HEK293 (cell line): ENCODE results near the gene EPN1.

ENCODE experiments used
- KLF16 ChIP-seq: fragments of 450-650 bp; formaldehyde crosslinking; IDR thresholded peaks from 2 replicates; pipeline ENCODE4 v1.5.1; 2017; ENCODE audit warnings: missing biosample characterization, missing genetic modification characterization
- PRDM1 ChIP-seq: fragments of 450-650 bp; formaldehyde crosslinking; IDR thresholded peaks from 2 replicates; pipeline ENCODE4; 2016; ENCODE audit warnings: missing biosample characterization, missing genetic modification characterization
- SCRT1 ChIP-seq: fragments of 450-650 bp; formaldehyde crosslinking; IDR thresholded peaks from 2 replicates; pipeline ENCODE4 v1.5.1; 2016; ENCODE audit warnings: missing biosample characterization, missing genetic modification characterization, borderline replicate concordance
- TCF7L2 ChIP-seq: IDR thresholded peaks from 2 replicates; pipeline ENCODE4 v1.6.1; 2011; ENCODE audit warnings: low read depth, mild to moderate bottlenecking, inconsistent platforms, low read length, moderate library complexity, borderline replicate concordance
- YY2 ChIP-seq: fragments of 450-650 bp; formaldehyde crosslinking; IDR thresholded peaks from 2 replicates; pipeline ENCODE4 v1.5.1; 2016; ENCODE audit warnings: missing biosample characterization, missing genetic modification characterization
- ZBTB7A ChIP-seq: fragments of 450-650 bp; formaldehyde crosslinking; IDR thresholded peaks from 2 replicates; pipeline ENCODE4 v1.5.1; 2016; ENCODE audit warnings: low read depth, missing biosample characterization, missing genetic modification characterization
- ZBTB8A ChIP-seq: fragments of 450-650 bp; formaldehyde crosslinking; IDR thresholded peaks from 2 replicates; pipeline ENCODE4 v1.5.1; 2016; ENCODE audit warnings: missing biosample characterization, missing genetic modification characterization
- ZFHX2 ChIP-seq: fragments of 450-650 bp; formaldehyde crosslinking; conservative IDR thresholded peaks from 2 replicates; pipeline ENCODE4 v1.5.1; 2016; ENCODE audit warnings: missing biosample characterization, missing genetic modification characterization
- ZFP3 ChIP-seq: fragments of 450-650 bp; formaldehyde crosslinking; IDR thresholded peaks from 2 replicates; pipeline ENCODE4 v1.5.1; 2016; ENCODE audit warnings: low read depth, missing biosample characterization, missing genetic modification characterization
- ZFP37 ChIP-seq: fragments of 450-650 bp; formaldehyde crosslinking; IDR thresholded peaks from 2 replicates; pipeline ENCODE4 v1.5.1; 2016; ENCODE audit warnings: missing biosample characterization, missing genetic modification characterization
- ZNF10 ChIP-seq: fragments of 450-650 bp; formaldehyde crosslinking; IDR thresholded peaks from 2 replicates; pipeline ENCODE4 v1.5.1; 2017; ENCODE audit warnings: missing biosample characterization, missing genetic modification characterization
- ZNF114 ChIP-seq: fragments of 450-650 bp; formaldehyde crosslinking; IDR thresholded peaks from 2 replicates; pipeline ENCODE4 v1.5.0; 2017; ENCODE audit warnings: missing biosample characterization, missing genetic modification characterization
- ZNF155 ChIP-seq: fragments of 450-650 bp; formaldehyde crosslinking; IDR thresholded peaks from 2 replicates; pipeline ENCODE4 v1.5.1; 2016; ENCODE audit warnings: missing biosample characterization, missing genetic modification characterization
- ZNF174 ChIP-seq: fragments of 450-650 bp; formaldehyde crosslinking; IDR thresholded peaks from 2 replicates; pipeline ENCODE4 v1.5.0; 2017; ENCODE audit warnings: missing biosample characterization, mild to moderate bottlenecking, missing genetic modification characterization
- ZNF221 ChIP-seq: fragments of 450-650 bp; formaldehyde crosslinking; IDR thresholded peaks from 2 replicates; pipeline ENCODE4 v1.5.1; 2017; ENCODE audit warnings: missing biosample characterization, missing genetic modification characterization, borderline replicate concordance
- ZNF335 ChIP-seq: fragments of 450-650 bp; formaldehyde crosslinking; conservative IDR thresholded peaks from 2 replicates; pipeline ENCODE4 v1.5.1; 2016; ENCODE audit warnings: missing biosample characterization, missing genetic modification characterization
- ZNF473 ChIP-seq: fragments of 450-650 bp; formaldehyde crosslinking; IDR thresholded peaks from 2 replicates; pipeline ENCODE4 v1.5.1; 2017; ENCODE audit warnings: missing biosample characterization, missing genetic modification characterization
- ZNF585B ChIP-seq: fragments of 450-650 bp; formaldehyde crosslinking; IDR thresholded peaks from 2 replicates; pipeline ENCODE4 v1.5.1; 2016; ENCODE audit warnings: missing biosample characterization, missing genetic modification characterization
- ZNF623 ChIP-seq: fragments of 450-650 bp; formaldehyde crosslinking; IDR thresholded peaks from 2 replicates; pipeline ENCODE4 v1.5.1; 2016; ENCODE audit warnings: missing biosample characterization, missing genetic modification characterization
- ZNF626 ChIP-seq: fragments of 450-650 bp; sonication (Bioruptor Pico); formaldehyde crosslinking; IDR thresholded peaks from 2 replicates; pipeline ENCODE4 v1.5.1; 2018; ENCODE audit warnings: missing biosample characterization, missing genetic modification characterization, inconsistent platforms
- ZNF629 ChIP-seq: fragments of 450-650 bp; formaldehyde crosslinking; IDR thresholded peaks from 2 replicates; pipeline ENCODE4 v1.5.1; 2017; ENCODE audit warnings: missing biosample characterization, missing genetic modification characterization
- ZNF677 ChIP-seq: fragments of 450-650 bp; IDR thresholded peaks from 2 replicates; pipeline ENCODE4 v1.5.0; 2018; ENCODE audit warnings: missing biosample characterization, mild to moderate bottlenecking, missing genetic modification characterization, moderate library complexity
- ZNF792 ChIP-seq: fragments of 450-650 bp; formaldehyde crosslinking; IDR thresholded peaks from 2 replicates; pipeline ENCODE4 v1.5.1; 2016; ENCODE audit warnings: missing biosample characterization, missing genetic modification characterization
- ZSCAN23 ChIP-seq: fragments of 450-650 bp; formaldehyde crosslinking; IDR thresholded peaks from 2 replicates; pipeline ENCODE4 v1.5.1; 2016; ENCODE audit warnings: missing biosample characterization, missing genetic modification characterization
- ZSCAN30 ChIP-seq: fragments of 450-650 bp; IDR thresholded peaks from 2 replicates; pipeline ENCODE4 v1.5.1; 2018; ENCODE audit warnings: missing biosample characterization, mild to moderate bottlenecking, missing genetic modification characterization, moderate library complexity
- TF ChIP-seq, protein P1 (sequence below): fragments of 450-650 bp; formaldehyde crosslinking; IDR thresholded peaks from 2 replicates; pipeline ENCODE4 v1.5.1; 2017; ENCODE audit warnings: missing biosample characterization, missing genetic modification characterization
- TF ChIP-seq, protein P2 (sequence below): fragments of 450-650 bp; formaldehyde crosslinking; IDR thresholded peaks from 2 replicates; pipeline ENCODE4 v1.5.1; 2016; ENCODE audit warnings: missing biosample characterization, missing genetic modification characterization, low read depth
- TF ChIP-seq, protein P3 (sequence below): fragments of 450-650 bp; formaldehyde crosslinking; IDR thresholded peaks from 2 replicates; pipeline ENCODE4 v1.5.1; 2016; ENCODE audit warnings: missing biosample characterization, missing genetic modification characterization
- TF ChIP-seq, protein P4 (sequence below): fragments of 450-650 bp; formaldehyde crosslinking; IDR thresholded peaks from 2 replicates; pipeline ENCODE4 v1.5.1; 2016; ENCODE audit warnings: missing biosample characterization, missing genetic modification characterization
- TF ChIP-seq, protein P5 (sequence below): fragments of 450-650 bp; formaldehyde crosslinking; IDR thresholded peaks from 2 replicates; pipeline ENCODE4 v1.5.1; 2016; ENCODE audit warnings: missing biosample characterization, missing genetic modification characterization
- TF ChIP-seq, protein P6 (sequence below): fragments of 450-650 bp; formaldehyde crosslinking; IDR thresholded peaks from 2 replicates; pipeline ENCODE4 v1.5.1; 2017; ENCODE audit warnings: missing biosample characterization, missing genetic modification characterization

Gene EPN1

DNA sequence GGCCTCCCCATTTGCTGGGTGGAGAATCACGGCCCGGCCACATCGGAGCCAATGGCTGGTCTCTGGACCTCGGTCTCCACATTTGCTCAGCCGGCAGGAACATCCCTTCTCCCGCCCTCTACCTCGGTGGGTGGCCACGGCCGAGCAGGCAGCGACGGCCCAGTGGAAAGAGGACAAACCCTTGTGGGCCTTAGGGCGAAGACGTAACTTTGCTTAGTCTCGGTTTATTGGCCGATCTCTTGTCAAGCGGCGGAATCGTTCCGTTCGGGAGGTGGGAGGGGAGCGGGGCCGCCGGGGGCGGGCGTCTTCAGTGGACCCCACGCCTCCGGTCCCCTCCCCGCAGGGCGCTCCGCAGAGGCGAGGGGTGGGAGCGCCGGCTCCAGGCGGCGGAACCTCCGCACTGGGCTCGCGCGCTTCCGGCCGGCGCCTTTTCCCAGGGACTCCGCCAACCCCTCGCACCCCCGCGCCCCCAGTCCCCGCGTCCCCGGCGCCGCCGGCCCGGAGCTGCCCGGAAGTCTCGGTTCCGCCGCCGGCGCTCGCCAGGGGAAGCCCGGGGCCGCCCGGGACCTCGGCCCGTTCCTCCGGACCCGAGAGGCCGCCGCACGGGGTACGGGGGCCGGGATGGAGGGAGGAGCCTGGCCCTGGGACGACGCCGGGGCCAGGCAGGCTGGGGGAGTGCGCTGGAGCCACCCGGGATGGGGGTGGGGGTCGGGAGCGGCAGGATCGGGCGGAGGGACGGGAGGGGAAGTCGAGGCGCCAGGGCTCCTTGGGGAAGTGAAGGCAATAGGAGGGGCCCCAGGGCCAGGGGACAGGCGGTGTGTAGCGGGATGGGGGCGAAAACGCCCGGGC is 34.2 kb upstream of the EPN1 start, which contains the start of gene ZNF580 (continued):
- TF ChIP-seq, protein P1, sequence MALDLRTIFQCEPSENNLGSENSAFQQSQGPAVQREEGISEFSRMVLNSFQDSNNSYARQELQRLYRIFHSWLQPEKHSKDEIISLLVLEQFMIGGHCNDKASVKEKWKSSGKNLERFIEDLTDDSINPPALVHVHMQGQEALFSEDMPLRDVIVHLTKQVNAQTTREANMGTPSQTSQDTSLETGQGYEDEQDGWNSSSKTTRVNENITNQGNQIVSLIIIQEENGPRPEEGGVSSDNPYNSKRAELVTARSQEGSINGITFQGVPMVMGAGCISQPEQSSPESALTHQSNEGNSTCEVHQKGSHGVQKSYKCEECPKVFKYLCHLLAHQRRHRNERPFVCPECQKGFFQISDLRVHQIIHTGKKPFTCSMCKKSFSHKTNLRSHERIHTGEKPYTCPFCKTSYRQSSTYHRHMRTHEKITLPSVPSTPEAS (tag by site-specific recombination), result no peak
- TF ChIP-seq ZSCAN23 (tag by site-specific recombination) (no peak), TCF7L2 (no peak), ZNF114 (tag by site-specific recombination) (no peak), KLF16 (tag by site-specific recombination) (peak; percentile 76), ZFP37 (tag by site-specific recombination) (peak; percentile 43; the same call in 1 of the 2 replicates), ZNF623 (tag by site-specific recombination) (no peak), ZNF473 (no peak), ZNF10 (no peak), YY2 (tag by site-specific recombination) (no peak), ZNF335 (tag by site-specific recombination) (peak; percentile 90), ZBTB8A (tag by site-specific recombination) (peak; percentile 45; the same call in 1 of the 2 replicates), ZNF626 (no peak), SCRT1 (no peak), ZNF221 (tag by site-specific recombination) (no peak), ZNF174 (tag by site-specific recombination) (no peak), ZBTB7A (no peak), ZNF155 (tag by site-specific recombination) (no peak), ZFHX2 (tag by site-specific recombination) (peak; percentile 90), PRDM1 (no peak), ZNF629 (tag by site-specific recombination) (no peak), ZNF585B (tag by site-specific recombination) (no peak), ZNF792 (tag by site-specific recombination) (no peak), ZSCAN30 (tag by site-specific recombination) (peak; percentile 54; the same call in 1 of the 2 replicates), ZNF677 (tag by site-specific recombination) (no peak), ZFP3 (tag by site-specific recombination) (no peak)
- TF ChIP-seq, protein P2, sequence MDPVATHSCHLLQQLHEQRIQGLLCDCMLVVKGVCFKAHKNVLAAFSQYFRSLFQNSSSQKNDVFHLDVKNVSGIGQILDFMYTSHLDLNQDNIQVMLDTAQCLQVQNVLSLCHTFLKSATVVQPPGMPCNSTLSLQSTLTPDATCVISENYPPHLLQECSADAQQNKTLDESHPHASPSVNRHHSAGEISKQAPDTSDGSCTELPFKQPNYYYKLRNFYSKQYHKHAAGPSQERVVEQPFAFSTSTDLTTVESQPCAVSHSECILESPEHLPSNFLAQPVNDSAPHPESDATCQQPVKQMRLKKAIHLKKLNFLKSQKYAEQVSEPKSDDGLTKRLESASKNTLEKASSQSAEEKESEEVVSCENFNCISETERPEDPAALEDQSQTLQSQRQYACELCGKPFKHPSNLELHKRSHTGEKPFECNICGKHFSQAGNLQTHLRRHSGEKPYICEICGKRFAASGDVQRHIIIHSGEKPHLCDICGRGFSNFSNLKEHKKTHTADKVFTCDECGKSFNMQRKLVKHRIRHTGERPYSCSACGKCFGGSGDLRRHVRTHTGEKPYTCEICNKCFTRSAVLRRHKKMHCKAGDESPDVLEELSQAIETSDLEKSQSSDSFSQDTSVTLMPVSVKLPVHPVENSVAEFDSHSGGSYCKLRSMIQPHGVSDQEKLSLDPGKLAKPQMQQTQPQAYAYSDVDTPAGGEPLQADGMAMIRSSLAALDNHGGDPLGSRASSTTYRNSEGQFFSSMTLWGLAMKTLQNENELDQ, result no peak
- TF ChIP-seq, protein P3, sequence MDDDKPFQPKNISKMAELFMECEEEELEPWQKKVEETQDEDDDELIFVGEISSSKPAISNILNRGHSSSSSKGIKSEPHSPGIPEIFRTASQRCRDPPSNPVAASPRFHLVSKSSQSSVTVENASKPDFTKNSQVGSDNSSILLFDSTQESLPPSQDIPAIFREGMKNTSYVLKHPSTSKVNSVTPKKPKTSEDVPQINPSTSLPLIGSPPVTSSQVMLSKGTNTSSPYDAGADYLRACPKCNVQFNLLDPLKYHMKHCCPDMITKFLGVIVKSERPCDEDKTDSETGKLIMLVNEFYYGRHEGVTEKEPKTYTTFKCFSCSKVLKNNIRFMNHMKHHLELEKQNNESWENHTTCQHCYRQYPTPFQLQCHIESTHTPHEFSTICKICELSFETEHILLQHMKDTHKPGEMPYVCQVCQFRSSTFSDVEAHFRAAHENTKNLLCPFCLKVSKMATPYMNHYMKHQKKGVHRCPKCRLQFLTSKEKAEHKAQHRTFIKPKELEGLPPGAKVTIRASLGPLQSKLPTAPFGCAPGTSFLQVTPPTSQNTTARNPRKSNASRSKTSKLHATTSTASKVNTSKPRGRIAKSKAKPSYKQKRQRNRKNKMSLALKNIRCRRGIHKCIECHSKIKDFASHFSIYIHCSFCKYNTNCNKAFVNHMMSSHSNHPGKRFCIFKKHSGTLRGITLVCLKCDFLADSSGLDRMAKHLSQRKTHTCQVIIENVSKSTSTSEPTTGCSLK (tag by site-specific recombination), result no peak
- TF ChIP-seq, protein P4, sequence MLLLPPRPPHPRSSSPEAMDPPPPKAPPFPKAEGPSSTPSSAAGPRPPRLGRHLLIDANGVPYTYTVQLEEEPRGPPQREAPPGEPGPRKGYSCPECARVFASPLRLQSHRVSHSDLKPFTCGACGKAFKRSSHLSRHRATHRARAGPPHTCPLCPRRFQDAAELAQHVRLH (tag by site-specific recombination), result peak; percentile 30; the same call in 1 of the 2 replicates
- TF ChIP-seq, protein P5, sequence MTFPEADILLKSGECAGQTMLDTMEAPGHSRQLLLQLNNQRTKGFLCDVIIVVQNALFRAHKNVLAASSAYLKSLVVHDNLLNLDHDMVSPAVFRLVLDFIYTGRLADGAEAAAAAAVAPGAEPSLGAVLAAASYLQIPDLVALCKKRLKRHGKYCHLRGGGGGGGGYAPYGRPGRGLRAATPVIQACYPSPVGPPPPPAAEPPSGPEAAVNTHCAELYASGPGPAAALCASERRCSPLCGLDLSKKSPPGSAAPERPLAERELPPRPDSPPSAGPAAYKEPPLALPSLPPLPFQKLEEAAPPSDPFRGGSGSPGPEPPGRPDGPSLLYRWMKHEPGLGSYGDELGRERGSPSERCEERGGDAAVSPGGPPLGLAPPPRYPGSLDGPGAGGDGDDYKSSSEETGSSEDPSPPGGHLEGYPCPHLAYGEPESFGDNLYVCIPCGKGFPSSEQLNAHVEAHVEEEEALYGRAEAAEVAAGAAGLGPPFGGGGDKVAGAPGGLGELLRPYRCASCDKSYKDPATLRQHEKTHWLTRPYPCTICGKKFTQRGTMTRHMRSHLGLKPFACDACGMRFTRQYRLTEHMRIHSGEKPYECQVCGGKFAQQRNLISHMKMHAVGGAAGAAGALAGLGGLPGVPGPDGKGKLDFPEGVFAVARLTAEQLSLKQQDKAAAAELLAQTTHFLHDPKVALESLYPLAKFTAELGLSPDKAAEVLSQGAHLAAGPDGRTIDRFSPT, result no peak
- TF ChIP-seq, protein P6, sequence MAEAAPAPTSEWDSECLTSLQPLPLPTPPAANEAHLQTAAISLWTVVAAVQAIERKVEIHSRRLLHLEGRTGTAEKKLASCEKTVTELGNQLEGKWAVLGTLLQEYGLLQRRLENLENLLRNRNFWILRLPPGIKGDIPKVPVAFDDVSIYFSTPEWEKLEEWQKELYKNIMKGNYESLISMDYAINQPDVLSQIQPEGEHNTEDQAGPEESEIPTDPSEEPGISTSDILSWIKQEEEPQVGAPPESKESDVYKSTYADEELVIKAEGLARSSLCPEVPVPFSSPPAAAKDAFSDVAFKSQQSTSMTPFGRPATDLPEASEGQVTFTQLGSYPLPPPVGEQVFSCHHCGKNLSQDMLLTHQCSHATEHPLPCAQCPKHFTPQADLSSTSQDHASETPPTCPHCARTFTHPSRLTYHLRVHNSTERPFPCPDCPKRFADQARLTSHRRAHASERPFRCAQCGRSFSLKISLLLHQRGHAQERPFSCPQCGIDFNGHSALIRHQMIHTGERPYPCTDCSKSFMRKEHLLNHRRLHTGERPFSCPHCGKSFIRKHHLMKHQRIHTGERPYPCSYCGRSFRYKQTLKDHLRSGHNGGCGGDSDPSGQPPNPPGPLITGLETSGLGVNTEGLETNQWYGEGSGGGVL (tag by site-specific recombination), result peak; percentile 92
